GM13976 (cell line): ENCODE measurements around the gene PACS2.

Experiments used
- DNase-seq: peaks from one replicate; pipeline ENCODE4 v3.0.0; 2012; ENCODE audit warnings: low spot score
- in situ Hi-C: fragments of 300-500 bp; cut with MboI; formaldehyde crosslinking; loops from one replicate; pipeline ENCODE4 v1.12.0; 2022; ENCODE audit warnings: low sequenced_read_pairs, mixed read lengths, inconsistent platforms; ENCODE audit not compliant: unreplicated experiment
- TF ChIP-seq, protein P1 (sequence below): IDR thresholded peaks from 2 replicates; pipeline ENCODE4 v1.5.1; 2012; ENCODE audit warnings: borderline replicate concordance, mild to moderate bottlenecking; ENCODE audit not compliant: insufficient read depth; ENCODE audit errors: extremely low read depth, missing control alignments, control extremely low read depth

Gene PACS2

DNA sequence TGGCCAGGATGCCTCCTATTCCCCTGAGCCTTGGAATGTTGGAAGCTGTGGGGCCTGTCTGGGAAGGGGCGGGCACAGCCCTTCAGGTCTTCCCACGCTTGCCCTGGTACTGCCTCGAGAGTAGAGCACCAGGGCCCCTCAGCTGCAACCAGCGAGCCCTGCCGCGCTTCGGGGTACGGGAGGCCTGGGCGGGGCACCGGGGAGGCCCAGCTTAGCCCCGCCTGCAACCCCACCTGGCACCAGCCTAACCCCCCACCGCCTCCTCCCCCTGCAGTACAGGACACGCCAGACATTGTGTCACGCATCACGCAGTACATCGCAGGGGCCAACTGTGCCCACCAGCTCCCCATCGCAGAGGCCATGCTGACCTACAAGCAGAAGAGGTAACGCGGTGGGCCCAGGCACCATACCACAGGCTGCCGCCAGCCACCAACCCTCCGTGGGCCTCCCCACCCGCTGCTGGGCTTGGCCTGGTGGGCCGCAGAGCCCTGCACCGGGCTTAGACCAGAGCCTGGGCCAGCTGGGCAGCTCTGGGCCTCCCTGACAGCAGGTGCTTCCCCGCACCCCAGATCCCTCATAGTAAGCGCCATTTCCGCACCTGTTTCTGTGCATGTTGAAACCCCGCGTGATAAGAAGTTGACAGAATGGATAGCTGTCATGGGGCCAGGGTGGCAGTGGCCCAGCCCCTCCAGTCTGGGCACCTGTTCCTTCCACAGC, 70.2 kb downstream of the PACS2 start:
- TF ChIP-seq, protein P1, sequence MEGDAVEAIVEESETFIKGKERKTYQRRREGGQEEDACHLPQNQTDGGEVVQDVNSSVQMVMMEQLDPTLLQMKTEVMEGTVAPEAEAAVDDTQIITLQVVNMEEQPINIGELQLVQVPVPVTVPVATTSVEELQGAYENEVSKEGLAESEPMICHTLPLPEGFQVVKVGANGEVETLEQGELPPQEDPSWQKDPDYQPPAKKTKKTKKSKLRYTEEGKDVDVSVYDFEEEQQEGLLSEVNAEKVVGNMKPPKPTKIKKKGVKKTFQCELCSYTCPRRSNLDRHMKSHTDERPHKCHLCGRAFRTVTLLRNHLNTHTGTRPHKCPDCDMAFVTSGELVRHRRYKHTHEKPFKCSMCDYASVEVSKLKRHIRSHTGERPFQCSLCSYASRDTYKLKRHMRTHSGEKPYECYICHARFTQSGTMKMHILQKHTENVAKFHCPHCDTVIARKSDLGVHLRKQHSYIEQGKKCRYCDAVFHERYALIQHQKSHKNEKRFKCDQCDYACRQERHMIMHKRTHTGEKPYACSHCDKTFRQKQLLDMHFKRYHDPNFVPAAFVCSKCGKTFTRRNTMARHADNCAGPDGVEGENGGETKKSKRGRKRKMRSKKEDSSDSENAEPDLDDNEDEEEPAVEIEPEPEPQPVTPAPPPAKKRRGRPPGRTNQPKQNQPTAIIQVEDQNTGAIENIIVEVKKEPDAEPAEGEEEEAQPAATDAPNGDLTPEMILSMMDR = no peak
- no peak for DNase-seq
- in situ Hi-C loops = no loop called here

DNA sequence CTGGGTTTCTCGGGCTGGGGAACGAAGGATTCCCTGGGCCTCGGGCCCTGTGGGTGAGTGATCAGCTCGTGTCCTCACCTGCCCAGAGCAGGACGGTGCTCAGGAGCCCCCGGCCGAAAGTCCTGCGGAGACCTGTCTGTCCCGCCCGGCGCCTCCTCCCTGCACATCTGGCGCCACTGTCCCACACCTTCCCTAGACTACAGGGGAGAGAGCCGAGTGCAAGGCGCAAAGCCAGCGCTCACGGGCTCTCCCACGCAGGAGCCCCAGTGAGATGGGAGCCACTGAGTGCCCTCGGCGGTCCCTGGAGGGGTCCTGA, 70.7 kb downstream of the PACS2 start:
- in situ Hi-C loops = no loop called here
- DNase-seq = no peak
- TF ChIP-seq, protein P1 = no peak

GRCh38 chr14:105385698-105386365, 71.3 kb downstream of the PACS2 start:
- TF ChIP-seq, protein P1 = no peak
- in situ Hi-C loops = no loop called here
- DNase-seq = no peak

DNA sequence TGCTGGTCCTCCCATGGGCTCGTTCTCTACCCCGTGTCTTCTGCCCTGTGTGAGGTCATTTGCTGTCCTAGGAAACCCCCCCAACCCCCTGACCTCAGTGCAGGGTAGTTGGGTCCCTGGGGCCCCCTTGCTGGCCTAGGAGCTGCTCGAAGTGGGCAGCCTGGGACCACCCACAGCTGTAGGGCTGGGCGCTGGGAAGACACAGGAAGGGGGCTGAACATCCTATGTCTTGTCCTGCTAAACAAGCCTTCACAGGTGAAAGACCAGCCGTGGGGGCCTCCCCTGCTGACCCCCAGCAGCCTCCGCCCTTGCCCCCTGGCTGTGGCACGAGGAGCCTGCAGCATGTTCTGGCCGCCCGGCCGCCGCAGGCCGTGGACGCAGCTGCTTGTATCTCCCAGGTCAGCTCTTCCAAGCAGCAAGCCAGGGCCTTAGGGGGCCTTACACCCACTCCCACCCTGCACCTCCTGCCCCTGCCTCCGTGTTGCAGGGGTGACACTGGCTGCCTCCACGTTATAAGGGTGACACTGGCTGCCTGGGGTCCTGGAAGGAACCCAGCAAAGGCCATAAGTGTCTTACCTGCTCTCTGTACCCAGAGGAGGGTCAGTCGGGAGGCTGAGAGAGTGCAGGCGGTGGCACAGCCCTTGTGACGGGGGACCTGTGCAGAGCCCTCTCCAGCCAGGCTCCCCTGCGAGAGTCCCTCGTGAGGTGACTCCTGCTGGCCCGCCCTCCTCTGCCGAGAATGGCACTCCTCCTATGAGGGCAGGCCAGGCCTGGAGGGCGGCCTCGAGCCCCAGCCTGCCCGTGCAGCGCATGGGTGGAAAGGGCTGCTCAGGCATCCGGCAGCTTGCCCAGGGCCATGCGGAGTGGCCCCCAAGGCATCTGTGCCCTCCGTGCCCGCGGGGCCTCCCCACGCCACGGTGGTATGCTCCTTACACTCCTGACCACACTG, 72.3 kb downstream of the PACS2 start:
- no peak for DNase-seq
- TF ChIP-seq, protein P1 = no peak
- in situ Hi-C loops = no loop called here

DNA sequence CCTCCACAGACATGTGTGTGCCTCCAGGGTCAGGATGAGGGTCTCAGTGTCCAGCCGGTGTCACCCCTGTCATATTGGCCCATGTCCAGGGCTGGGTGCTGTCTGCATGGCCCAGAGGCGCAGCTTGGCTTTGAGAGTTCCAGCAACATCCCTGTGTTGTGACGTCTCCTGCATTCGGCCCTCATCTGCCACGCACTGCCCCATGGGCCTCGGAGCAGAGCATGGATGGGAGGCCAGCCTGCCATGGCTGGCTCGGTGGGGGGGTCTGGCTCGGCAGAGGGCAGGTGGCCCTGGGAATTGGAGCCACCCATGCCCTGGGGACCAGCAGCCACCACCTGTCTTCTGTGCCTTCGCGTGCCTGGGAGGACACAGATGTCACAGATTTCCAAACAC, 73.0 kb downstream of the PACS2 start:
- TF ChIP-seq, protein P1 = no peak
- no peak for DNase-seq
- in situ Hi-C loops = no loop called here

DNA sequence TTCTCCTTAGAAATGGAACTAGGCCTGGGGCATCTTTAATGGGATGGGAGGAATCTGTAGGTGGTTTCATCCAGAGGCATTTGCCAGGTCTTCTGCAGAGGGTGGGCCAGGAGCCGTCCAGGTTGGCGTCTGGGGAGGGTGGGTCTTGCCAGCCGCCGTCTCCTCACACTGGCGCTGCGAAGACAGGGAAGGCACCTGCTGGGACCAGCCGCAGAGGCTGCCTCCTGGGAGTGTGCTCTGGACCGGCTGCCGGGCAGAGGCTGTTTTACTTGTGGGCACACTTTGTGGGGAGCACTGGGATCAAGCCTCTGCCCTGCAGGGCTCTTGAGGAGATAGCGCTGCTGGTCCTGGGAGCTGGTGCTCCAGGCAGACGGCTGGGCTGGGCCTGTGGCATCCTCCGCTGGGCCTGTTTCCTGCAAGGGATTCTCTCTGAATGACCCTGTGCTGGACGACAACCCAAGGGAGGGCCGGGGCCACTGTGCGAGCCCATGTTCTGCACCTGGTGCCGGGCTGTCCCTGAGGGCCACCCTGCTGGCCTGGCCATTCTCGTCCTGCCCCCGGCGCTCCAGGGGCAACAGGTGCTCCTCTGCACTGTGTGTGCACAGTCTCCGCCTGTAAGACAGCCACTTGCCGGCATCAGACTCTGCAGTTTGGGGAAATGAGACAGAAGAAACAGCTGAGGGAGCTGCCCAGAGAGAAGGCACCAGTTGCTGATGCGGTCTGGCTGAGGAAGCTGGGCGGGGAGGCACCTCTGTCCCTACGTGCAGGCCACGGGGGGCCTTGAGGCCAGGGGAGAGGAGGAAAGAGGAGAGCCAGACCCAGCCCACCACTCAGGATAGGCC, 73.8 kb downstream of the PACS2 start:
- TF ChIP-seq, protein P1 = no peak
- DNase-seq = no peak
- in situ Hi-C loops = no loop called here
